Spinal cord (tissue), 10 donors: Measurements from ENCODE around the gene ZNF784. TPM values are rescaled to one million over a fixed set of nuclear protein-coding genes. Genes with fewer than 3 reads are reported as not detected.

Experiments
- DNase-seq, 6 donors: peaks; one replicate each; pipeline versions ENCODE4 v3.0.0 to v3.0.0-alpha.2; 2013 to 2015; ENCODE audit warnings: low spot score in 6 of 6, low read depth in 4 of 6
- H3K27ac ChIP-seq: one replicate; pipeline ENCODE4 v1.5.1; 2013; ENCODE audit warnings: low read depth, low read length, control low read depth
- H3K27me3 ChIP-seq: one replicate; pipeline ENCODE4 v1.6.1; 2013; ENCODE audit warnings: low read length; ENCODE audit not compliant: control insufficient read depth, insufficient read depth
- H3K36me3 ChIP-seq: one replicate; pipeline ENCODE4 v1.6.1; 2013; ENCODE audit warnings: low read length; ENCODE audit not compliant: control insufficient read depth, insufficient read depth
- H3K4me1 ChIP-seq: one replicate; pipeline ENCODE4 v1.6.1; 2013; ENCODE audit warnings: low read length; ENCODE audit not compliant: control insufficient read depth, insufficient read depth
- H3K4me3 ChIP-seq: one replicate; pipeline ENCODE4 v1.5.1; 2013; ENCODE audit warnings: low read depth, low read length, control low read depth
- H3K9me3 ChIP-seq: one replicate; pipeline ENCODE4 v1.6.1; 2013; ENCODE audit warnings: low read length; ENCODE audit not compliant: control insufficient read depth, insufficient read depth
- WGBS: methylation state at CpG from one replicate; pipeline ENCODE4 v1.1.5; 2013; ENCODE audit warnings: missing lambda C conversion rate; ENCODE audit not compliant: insufficient coverage; 5-methylcytosine and 5-hydroxymethylcytosine counted together
- polyA plus RNA-seq, 2 donors: library from polyadenylated mRNA; unstranded; fragments of 120-200 nt; gene quantifications; one replicate each; pipeline ENCODE4 v1.2.1, GENCODE V29; 2013; ENCODE audit not compliant: insufficient read length in 2 of 2
- total RNA-seq, 2 donors: library from RNA; depleted of rRNA in 1 of 2; stranded (reverse); fragments of 120-200 nt in 1 of 2; fragments of >200 nt in 1 of 2; gene quantifications; one replicate each; pipeline versions ENCODE4 v1.2.3 to v1.2.4, GENCODE V29; 2013 to 2014
- donor health status: healthy.

The ZNF784 gene
- total and polyA plus RNA-seq, 4 donors, result 2.9 to 12.8 (median 8.1) TPM

DNA sequence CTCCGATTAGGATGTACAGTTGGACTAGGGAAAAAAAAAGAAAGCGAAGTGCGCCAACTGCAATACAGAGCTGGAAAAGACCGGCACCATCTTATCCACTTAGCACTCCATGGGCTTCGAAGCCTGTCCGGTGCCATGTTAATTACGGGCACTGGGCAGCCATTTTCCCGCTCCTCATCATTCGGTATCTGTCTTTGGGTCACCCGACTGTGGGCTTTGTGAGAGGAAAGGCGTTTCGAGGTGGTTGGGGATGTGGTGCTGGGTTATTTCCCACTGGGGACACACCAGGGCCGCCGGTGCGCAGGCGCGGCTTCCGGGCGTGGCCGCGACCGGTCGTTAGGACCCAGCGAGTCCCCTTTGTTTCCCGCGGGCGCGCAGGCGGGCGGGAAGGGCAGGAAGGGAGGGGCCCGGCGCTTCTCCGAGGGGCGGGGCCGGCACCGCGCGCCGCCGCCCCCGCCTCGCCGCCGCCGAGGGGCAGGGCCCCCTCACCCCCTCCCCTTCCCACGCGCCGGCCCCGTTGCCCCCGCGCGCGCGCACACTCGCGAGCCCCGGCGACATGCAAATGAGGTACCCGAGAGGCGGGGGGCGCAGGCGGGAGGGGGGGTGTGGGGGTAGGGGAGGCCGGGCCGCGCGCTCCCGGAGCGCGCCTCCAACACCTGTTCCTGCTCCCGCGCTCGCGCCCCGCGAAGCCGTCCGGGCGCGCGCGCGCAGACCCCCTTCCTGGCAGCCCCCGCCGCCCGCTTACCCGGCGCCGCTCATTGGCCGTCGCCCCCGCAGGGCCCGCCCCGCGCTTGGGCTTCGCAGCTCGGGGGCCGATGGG, 24.3 kb downstream of the ZNF784 start, which contains the start of gene ZNF524:
Gene ZNF524 (plus strand): TSS at position 447 of the 820 bp plus-strand sequence. CDS start 1,825 bp downstream, outside the sequence.
- Histone ChIP-seq H3K4me3 (peak within 1 kb of the TSS; percentile 92), H3K9me3 (no peaks in the 10 kb centered on the region), H3K4me1 (peaks cover 21% of the 10 kb centered on the region), H3K27me3 (no peaks in the 10 kb centered on the region), H3K27ac (peak within 1 kb of the TSS; percentile 100), H3K36me3 (peaks cover 37% of the 10 kb centered on the region)
- WGBS, result 0% methylated on average over 55 of the region's 97 CpGs
- peak; percentile 89 to 100 (median 96) for DNase-seq

DNA sequence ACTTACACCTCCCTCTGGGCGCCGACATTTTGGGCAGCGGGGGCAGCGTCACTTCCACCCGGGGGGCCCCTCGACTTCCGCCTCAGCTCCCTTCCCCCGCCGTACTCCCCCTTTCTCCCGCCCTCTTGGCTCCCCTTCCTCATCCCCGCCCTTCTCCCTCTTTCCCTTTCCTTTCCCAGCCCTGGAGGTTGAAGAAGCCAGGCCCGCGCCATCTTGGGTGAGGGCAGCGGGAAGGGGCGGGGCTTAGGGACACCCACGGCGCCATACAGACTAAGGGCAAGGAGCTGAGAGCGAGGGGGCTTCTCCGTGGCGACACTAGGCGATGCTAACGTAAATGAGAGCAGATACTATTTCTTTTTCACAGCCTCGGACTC, 24.9 kb downstream of the ZNF784 start, which contains the start of gene FIZ1:
Gene FIZ1 (minus strand): TSS at position 50 of the 374 bp plus-strand sequence. CDS start 1,652 bp downstream, outside the sequence.
- DNase-seq, result peak; percentile 99 to 100 (median 100)
- peak within 1 kb of the TSS; percentile 100 for H3K27ac ChIP-seq
- H3K4me1 ChIP-seq, result peaks cover 17% of the 10 kb centered on the region
- no peaks in the 10 kb centered on the region for H3K9me3 ChIP-seq
- H3K36me3 ChIP-seq, result peaks cover 42% of the 10 kb centered on the region
- WGBS, result 0% methylated on average over 15 of the region's 23 CpGs
- H3K4me3 ChIP-seq, result peak within 1 kb of the TSS; percentile 92
- no peaks in the 10 kb centered on the region for H3K27me3 ChIP-seq

- H3K27me3 ChIP-seq, result no peaks in the 10 kb centered on the region
- WGBS, result 6% methylated on average over 25 of the region's 26 CpGs
- peak in 5 of 6 donors; percentile 77 to 98 (median 80) for DNase-seq
- peaks cover 46% of the 10 kb centered on the region for H3K36me3 ChIP-seq
- H3K27ac ChIP-seq, result peak overlapping the region; percentile 100
- no peaks in the 10 kb centered on the region for H3K9me3 ChIP-seq
- H3K4me1 ChIP-seq, result peaks cover 11% of the 10 kb centered on the region
- H3K4me3 ChIP-seq, result peak overlapping the region; percentile 92
Observed at GRCh38 chr19:55598719-55599467, 25.5 kb downstream of the ZNF784 start.

DNA sequence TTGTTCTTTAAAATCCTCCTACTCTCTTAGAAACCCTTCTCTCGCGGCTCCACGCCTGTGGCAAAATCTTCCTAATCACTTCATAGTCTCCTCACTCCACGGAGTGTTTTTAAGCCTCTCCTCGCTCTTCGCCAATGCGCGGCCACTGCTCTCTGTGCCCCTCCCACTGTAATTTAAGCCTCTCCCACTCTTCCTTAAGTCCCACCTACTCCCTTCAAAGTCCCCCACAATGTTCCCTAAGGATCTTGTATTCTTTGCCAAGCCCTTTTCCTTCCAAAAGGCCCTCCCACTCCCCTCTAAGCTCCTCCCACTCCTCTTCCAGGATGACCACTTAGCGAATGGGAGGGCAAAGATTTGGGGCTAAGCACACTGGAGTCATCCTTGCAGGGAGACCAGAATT, 26.3 kb downstream of the ZNF784 start:
- no peak overlapping the region for H3K4me3 ChIP-seq
- H3K27me3 ChIP-seq, result no peaks in the 10 kb centered on the region
- H3K9me3 ChIP-seq, result no peaks in the 10 kb centered on the region
- H3K27ac ChIP-seq, result no peak overlapping the region
- no peak for DNase-seq
- H3K4me1 ChIP-seq, result peaks cover 10% of the 10 kb centered on the region
- H3K36me3 ChIP-seq, result peaks cover 53% of the 10 kb centered on the region
- 87% methylated on average over 8 of the region's 9 CpGs for WGBS

- Histone ChIP-seq H3K27me3 (no peaks in the 10 kb centered on the region), H3K4me3 (no peak overlapping the region), H3K9me3 (no peaks in the 10 kb centered on the region), H3K4me1 (peaks cover 10% of the 10 kb centered on the region), H3K27ac (no peak overlapping the region), H3K36me3 (peaks cover 52% of the 10 kb centered on the region)
- 97% methylated on average over 21 of the region's 30 CpGs for WGBS
- DNase-seq, result no peak
Observed at GRCh38 chr19:55597501-55597921, 26.9 kb downstream of the ZNF784 start.

- DNase-seq, result no peak
- no peaks in the 10 kb centered on the region for H3K27me3 ChIP-seq
- 100% methylated on average over 3 of the region's 3 CpGs for WGBS
- no peak overlapping the region for H3K4me3 ChIP-seq
- H3K4me1 ChIP-seq, result peaks cover 10% of the 10 kb centered on the region
- no peak overlapping the region for H3K27ac ChIP-seq
- H3K36me3 ChIP-seq, result peaks cover 57% of the 10 kb centered on the region
- H3K9me3 ChIP-seq, result no peaks in the 10 kb centered on the region
Observed at GRCh38 chr19:55596304-55596703, 28.1 kb downstream of the ZNF784 start.

DNA sequence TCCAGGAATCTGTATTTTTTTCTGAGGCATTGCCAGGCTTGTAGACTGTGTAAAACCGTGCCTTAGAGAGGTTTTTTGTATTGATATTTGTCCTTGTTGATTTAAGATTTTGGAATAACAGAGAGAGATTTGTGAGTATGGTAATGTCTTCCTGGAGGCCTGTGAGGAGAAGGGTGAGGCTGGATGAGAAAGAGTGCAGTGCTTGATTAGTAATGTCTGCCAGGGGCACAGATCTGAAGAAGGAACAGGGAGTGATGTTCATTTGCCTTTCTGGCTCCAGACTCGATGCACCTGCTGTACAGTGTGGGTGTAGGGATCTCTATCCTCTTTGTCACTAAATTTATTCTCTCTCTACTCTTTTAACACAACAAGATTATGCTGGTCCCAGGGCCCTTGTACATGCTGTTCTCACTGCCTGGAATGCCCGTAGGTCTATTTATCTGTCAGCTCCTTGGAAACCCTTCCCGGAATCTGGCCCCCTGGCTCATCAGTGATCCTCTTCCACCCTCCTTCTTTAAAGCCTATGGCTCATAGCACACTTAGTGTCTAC, 29.3 kb downstream of the ZNF784 start:
- Histone ChIP-seq H3K4me3 (no peak overlapping the region), H3K36me3 (peaks cover 59% of the 10 kb centered on the region), H3K27ac (no peak overlapping the region), H3K4me1 (peaks cover 3% of the 10 kb centered on the region), H3K27me3 (no peaks in the 10 kb centered on the region), H3K9me3 (no peaks in the 10 kb centered on the region)
- WGBS, result 85% methylated on average over 3 of the region's 4 CpGs
- DNase-seq, result no peak

- no peaks in the 10 kb centered on the region for H3K27me3 ChIP-seq
- 67% methylated on average over 68 of the region's 68 CpGs for WGBS
- no peak overlapping the region for H3K4me3 ChIP-seq
- no peak for DNase-seq
- H3K9me3 ChIP-seq, result no peaks in the 10 kb centered on the region
- peaks cover 59% of the 10 kb centered on the region for H3K36me3 ChIP-seq
- H3K27ac ChIP-seq, result no peak overlapping the region
- no peaks in the 10 kb centered on the region for H3K4me1 ChIP-seq
Observed at GRCh38 chr19:55593096-55593772, 31.1 kb downstream of the ZNF784 start.
